ENCODE results near the gene CHST1.

- TF ChIP-seq, protein P1, sequence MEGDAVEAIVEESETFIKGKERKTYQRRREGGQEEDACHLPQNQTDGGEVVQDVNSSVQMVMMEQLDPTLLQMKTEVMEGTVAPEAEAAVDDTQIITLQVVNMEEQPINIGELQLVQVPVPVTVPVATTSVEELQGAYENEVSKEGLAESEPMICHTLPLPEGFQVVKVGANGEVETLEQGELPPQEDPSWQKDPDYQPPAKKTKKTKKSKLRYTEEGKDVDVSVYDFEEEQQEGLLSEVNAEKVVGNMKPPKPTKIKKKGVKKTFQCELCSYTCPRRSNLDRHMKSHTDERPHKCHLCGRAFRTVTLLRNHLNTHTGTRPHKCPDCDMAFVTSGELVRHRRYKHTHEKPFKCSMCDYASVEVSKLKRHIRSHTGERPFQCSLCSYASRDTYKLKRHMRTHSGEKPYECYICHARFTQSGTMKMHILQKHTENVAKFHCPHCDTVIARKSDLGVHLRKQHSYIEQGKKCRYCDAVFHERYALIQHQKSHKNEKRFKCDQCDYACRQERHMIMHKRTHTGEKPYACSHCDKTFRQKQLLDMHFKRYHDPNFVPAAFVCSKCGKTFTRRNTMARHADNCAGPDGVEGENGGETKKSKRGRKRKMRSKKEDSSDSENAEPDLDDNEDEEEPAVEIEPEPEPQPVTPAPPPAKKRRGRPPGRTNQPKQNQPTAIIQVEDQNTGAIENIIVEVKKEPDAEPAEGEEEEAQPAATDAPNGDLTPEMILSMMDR (conservative IDR thresholded peaks at IDR 0.05; ENCODE audit: low read depth in 2 of 2), result no peak
- no peak for TF ChIP-seq CREB1 (CRISPR knock-in tag; IDR thresholded peaks at IDR 0.05; ENCODE audit: low read depth)
These were observed 12.1 kb downstream of the CHST1 start for GRCh38 chr11:45653277-45653676.

Data from GM23338 (cell line).